ENCODE results near the gene PIP5KL1. TPM values are rescaled to one million over a fixed set of nuclear protein-coding genes. Genes with fewer than 3 reads are reported as not detected.
A peak's percentile ranks its signal among the peaks of the same experiment; 100 is the strongest.

The PIP5KL1 gene
- total RNA-seq, 2 experiments from 2014 or later = 1.8 to 2.6 TPM

GRCh38 chr9:127928676-127929624 lies 1.6 kb downstream of the PIP5KL1 start:
- no peak for ATAC-seq
- no peak overlapping the region for H3K4me3 Mint-ChIP-seq
- H3K27me3 Mint-ChIP-seq = peaks cover 35% of the 10 kb centered on the region
- peak overlapping the region; percentile 19 for H3K27ac Mint-ChIP-seq
- H3K9me3 Mint-ChIP-seq (ENCODE audit: low read depth) = no peaks in the 10 kb centered on the region
- peaks cover 30% of the 10 kb centered on the region for H3K4me1 Mint-ChIP-seq
- CTCF ChIA-PET = interaction anchor here (1.4 to 6.2 kb wide), 3 partner anchors 12 to 189 kb away, joined by 4 to 25 read pairs (median 4); partner anchors contain the start of gene ST6GALNAC4
- H3K36me3 Mint-ChIP-seq = peaks cover 5% of the 10 kb centered on the region
- DNase-seq = no peak

- peaks cover 28% of the 10 kb centered on the region for H3K4me1 Mint-ChIP-seq
- H3K27ac Mint-ChIP-seq = no peak overlapping the region
- no peak overlapping the region for H3K4me3 Mint-ChIP-seq
- DNase-seq = no peak
- no peaks in the 10 kb centered on the region for H3K9me3 Mint-ChIP-seq (ENCODE audit: low read depth)
- H3K27me3 Mint-ChIP-seq = peaks cover 39% of the 10 kb centered on the region
- H3K36me3 Mint-ChIP-seq = peaks cover 4% of the 10 kb centered on the region
- CTCF ChIA-PET = interaction anchor here (1.4 to 6.2 kb wide), 3 partner anchors 11 to 190 kb away, joined by 4 to 25 read pairs (median 4); partner anchors contain the start of gene ST6GALNAC4
- no peak for ATAC-seq
Observed at GRCh38 chr9:127927988-127928675, 2.4 kb downstream of the PIP5KL1 start.

GRCh38 chr9:127927201-127927987 lies 3.2 kb downstream of the PIP5KL1 start:
- H3K4me1 Mint-ChIP-seq = peaks cover 28% of the 10 kb centered on the region
- no peaks in the 10 kb centered on the region for H3K9me3 Mint-ChIP-seq (ENCODE audit: low read depth)
- no peak overlapping the region for H3K27ac Mint-ChIP-seq
- peak; percentile 80 for DNase-seq
- H3K36me3 Mint-ChIP-seq = no peaks in the 10 kb centered on the region
- peak; percentile 28 for ATAC-seq
- CTCF ChIA-PET = interaction anchor here (1.4 kb wide), 1 partner anchor 10 kb away, joined by 4 read pairs; the partner anchor contains the start of gene ST6GALNAC4
- peaks cover 39% of the 10 kb centered on the region for H3K27me3 Mint-ChIP-seq
- peak overlapping the region; percentile 57 for H3K4me3 Mint-ChIP-seq

- Mint-ChIP-seq H3K4me3 (peak overlapping the region; percentile 57), H3K27me3 (peaks cover 43% of the 10 kb centered on the region), H3K9me3 (ENCODE audit: low read depth) (no peaks in the 10 kb centered on the region), H3K27ac (no peak overlapping the region), H3K4me1 (peaks cover 32% of the 10 kb centered on the region), H3K36me3 (no peaks in the 10 kb centered on the region)
- CTCF ChIA-PET = interaction anchor here (0.7 to 1.6 kb wide), 3 partner anchors 11 to 140 kb away, joined by 3 to 4 read pairs (median 4); no protein-coding TSS in a partner anchor
- ATAC-seq = peak; percentile 1
- DNase-seq = no peak
Observed at GRCh38 chr9:127926906-127927200, 3.7 kb downstream of the PIP5KL1 start.

DNA sequence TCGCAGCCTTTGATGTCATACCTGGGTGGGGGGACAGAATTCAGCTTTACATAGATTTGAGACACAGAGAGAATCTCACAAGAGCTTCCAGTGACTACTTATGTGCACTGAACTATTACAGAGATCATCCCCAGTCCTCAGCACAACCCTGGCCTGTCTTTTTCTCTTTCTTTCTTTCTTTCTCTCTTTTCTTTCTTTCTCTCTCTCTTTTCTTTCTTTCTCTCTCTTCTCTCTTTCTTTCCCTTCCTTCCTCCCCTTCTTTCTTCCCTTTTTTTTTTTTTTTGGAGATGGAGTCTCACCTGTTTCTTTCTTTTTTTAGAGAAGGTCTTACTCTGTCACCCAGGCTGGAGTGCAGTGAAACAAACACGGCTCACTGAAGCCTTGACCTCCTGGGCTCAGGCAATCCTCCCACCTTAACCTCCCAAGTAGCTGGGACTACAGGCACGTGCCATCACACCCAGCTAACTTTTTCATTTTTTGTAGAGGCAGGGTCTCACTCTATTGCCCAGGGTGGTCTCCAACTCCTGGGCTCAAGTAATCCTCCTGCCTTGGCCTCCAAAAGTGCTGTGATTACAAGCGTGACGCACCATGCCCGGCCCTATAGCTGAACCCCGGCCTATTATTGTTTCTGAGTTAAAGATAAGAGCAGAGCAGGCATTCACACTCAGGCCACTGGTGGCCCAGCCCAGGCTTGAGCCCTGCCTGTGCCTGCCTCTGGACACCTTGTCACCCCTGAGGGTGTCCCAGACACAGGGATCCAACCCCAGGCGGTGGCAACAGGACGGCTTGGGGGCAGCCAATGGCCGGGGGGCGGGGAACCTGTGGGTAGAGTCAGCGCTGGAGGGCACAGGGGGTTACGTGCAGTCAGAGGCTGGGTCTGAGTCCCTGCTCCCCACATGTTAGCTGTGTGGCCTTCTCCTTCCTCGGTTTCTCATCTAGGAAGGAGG lies 4.3 kb downstream of the PIP5KL1 start:
- H3K9me3 Mint-ChIP-seq (ENCODE audit: low read depth) = no peaks in the 10 kb centered on the region
- DNase-seq = no peak
- no peak for ATAC-seq
- H3K4me3 Mint-ChIP-seq = peak overlapping the region; percentile 57
- H3K27me3 Mint-ChIP-seq = peaks cover 43% of the 10 kb centered on the region
- H3K36me3 Mint-ChIP-seq = no peaks in the 10 kb centered on the region
- H3K4me1 Mint-ChIP-seq = peaks cover 34% of the 10 kb centered on the region
- CTCF ChIA-PET = interaction anchor here (0.7 to 1.6 kb wide), 4 partner anchors 10 to 139 kb away, joined by 3 to 4 read pairs (median 4); no protein-coding TSS in a partner anchor
- H3K27ac Mint-ChIP-seq = no peak overlapping the region

DNA sequence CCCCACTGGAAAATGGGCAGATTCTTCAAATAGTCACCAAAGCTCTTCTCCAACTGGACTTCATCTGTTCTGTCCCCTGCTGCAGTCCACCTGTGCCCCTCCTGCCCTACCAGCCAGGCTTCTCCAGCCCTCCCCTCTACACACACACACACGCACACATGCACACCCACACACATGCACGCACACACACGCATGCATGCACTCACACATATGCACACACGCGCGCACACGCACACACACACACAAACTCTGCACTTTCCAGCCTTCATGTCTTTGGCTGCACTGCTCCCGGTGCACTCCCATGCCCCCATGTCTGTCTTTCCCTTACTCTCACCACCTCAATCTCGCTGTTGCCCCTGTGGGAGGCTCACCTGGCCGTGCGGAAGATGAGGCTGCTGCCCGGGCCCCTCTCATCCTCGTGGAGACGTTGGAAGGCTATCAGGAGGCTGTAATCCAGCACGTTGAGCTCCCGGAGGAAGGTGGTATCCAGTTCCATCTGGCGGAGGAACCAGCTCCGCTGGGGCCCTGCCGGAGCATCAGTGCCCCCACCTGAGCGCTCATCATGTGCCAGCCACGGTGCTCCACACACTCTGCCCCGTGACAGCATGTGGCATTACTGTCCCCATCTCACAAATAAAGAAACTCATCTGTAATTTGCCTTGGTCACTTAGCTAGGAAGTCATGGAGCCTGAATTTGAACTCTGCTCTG lies 5.7 kb downstream of the PIP5KL1 start:
- no peaks in the 10 kb centered on the region for H3K36me3 Mint-ChIP-seq
- no peak overlapping the region for H3K4me3 Mint-ChIP-seq
- peaks cover 39% of the 10 kb centered on the region for H3K27me3 Mint-ChIP-seq
- no peak for ATAC-seq
- no peak overlapping the region for H3K27ac Mint-ChIP-seq
- peaks cover 34% of the 10 kb centered on the region for H3K4me1 Mint-ChIP-seq
- DNase-seq = no peak
- H3K9me3 Mint-ChIP-seq (ENCODE audit: low read depth) = no peaks in the 10 kb centered on the region
- CTCF ChIA-PET = interaction anchor here (0.7 to 0.9 kb wide), 2 partner anchors 190 to 220 kb away, joined by 3 to 4 read pairs; partner anchors contain the start of gene TOR2A

DNA sequence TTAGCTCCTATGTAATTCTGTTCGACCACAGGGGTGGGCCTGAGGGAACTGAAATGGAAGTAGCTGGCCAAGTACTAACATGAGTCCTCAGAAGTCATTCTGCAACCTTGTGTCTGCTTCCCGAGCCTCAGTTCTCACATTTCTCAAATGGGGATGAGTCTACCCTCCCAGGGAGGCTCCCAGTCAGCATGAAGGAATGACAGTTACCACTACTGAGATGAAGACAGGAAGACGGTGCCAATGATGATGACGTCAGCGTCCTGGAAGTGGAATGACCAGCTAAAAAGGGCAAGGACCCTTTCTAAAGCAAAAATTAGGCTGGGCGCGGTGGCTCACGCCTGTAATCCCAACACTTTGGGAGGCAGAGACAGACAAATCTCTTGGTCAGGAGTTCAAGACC lies 6.8 kb downstream of the PIP5KL1 start:
- Mint-ChIP-seq H3K27ac (no peak overlapping the region), H3K4me3 (no peak overlapping the region), H3K36me3 (no peaks in the 10 kb centered on the region), H3K27me3 (peaks cover 29% of the 10 kb centered on the region), H3K9me3 (ENCODE audit: low read depth) (no peaks in the 10 kb centered on the region), H3K4me1 (peaks cover 33% of the 10 kb centered on the region)
- ATAC-seq (no peak), DNase-seq (no peak)
- CTCF ChIA-PET = interaction anchor here (0.7 to 1.2 kb wide), 3 partner anchors 54 to 144 kb away, joined by 3 to 5 read pairs (median 4); no protein-coding TSS in a partner anchor

DNA sequence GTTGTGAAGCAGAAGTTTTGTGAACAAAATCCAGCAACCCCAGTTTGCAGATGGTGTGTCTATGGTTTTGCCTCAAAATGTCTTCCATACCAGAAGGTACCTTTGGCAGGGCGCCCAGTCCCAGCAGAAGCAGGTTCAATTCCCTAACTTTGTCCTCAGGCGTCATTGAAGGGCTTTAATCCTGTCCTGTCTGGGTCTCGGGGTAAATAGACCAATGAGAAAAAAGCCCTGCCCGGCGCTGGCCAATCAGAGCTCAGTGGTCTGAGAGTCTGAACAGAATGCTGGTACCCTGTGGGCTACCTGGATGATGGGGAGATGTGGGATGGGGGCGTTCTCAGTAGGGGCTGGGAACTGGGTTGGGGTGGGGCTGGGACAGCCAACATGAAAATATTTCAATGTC lies 7.5 kb downstream of the PIP5KL1 start:
- Mint-ChIP-seq H3K36me3 (no peaks in the 10 kb centered on the region), H3K27me3 (peaks cover 23% of the 10 kb centered on the region), H3K9me3 (ENCODE audit: low read depth) (no peaks in the 10 kb centered on the region), H3K27ac (no peak overlapping the region), H3K4me3 (no peak overlapping the region), H3K4me1 (peaks cover 36% of the 10 kb centered on the region)
- DNase-seq (no peak), ATAC-seq (no peak)
- CTCF ChIA-PET = interaction anchor here (0.9 to 3.9 kb wide), 8 partner anchors 13 to 155 kb away, joined by 3 to 23 read pairs (median 7); no protein-coding TSS in a partner anchor

DNA sequence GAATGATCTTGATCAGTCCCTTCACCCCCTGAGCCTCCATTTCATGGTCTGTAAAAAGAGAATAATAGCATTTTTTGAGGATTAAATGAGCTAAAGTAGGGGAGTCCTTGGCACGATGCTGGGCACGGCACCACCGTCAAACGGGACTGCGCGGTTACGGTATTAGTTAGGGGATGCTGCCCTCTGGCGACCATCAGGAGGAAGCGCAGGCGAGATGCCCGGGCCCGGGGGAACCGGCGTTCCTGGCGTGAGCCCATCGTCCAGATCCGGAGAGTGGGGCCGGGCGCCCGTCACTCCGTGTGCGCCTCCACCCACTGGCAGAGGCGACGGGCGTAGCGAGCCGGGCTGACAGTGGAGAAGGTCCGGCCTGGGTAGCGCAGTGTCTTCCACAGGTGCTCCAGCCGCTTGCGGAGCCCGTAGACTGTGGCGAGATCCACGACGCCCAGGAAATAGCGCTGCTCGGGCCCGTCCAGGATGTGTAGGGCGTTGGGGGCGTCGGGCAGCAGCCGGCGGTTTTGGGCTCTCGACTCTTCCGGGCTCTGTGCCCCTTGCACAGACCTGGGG lies 8.9 kb downstream of the PIP5KL1 start:
- CTCF ChIA-PET = interaction anchor here (0.6 to 4.4 kb wide), 51 partner anchors 8 to 393 kb away, joined by 3 to 42 read pairs (median 5); partner anchors contain the start of genes CDK9, CFAP157, DPM2 and ENG
- Mint-ChIP-seq H3K9me3 (ENCODE audit: low read depth) (no peaks in the 10 kb centered on the region), H3K27me3 (peaks cover 22% of the 10 kb centered on the region), H3K4me3 (peak overlapping the region; percentile 18), H3K27ac (peak overlapping the region; percentile 28), H3K4me1 (peaks cover 45% of the 10 kb centered on the region), H3K36me3 (no peaks in the 10 kb centered on the region)
- ATAC-seq (peak; percentile 43), DNase-seq (peak; percentile 81)

DNA sequence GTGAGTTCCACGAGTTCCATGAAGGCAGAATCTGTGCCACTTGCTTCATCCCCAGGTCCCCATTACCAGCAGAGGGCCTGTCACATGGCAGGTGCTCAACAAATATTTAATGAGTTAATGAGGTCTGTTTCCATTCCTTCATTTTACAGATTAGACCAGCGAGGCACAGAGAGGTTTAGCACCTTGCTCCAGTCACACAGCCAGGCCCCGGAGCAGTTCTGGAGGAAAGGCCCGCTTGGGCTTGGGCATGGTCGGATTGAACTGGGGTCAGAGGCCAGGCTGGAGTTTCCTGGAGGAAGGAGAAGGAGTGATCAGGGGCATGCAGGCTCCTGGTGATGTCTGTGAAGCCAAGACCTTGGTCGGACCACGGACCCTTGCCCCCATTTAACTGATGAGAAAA lies 9.8 kb downstream of the PIP5KL1 start:
- H3K27ac Mint-ChIP-seq = no peak overlapping the region
- no peaks in the 10 kb centered on the region for H3K9me3 Mint-ChIP-seq (ENCODE audit: low read depth)
- peaks cover 17% of the 10 kb centered on the region for H3K27me3 Mint-ChIP-seq
- H3K36me3 Mint-ChIP-seq = no peaks in the 10 kb centered on the region
- H3K4me3 Mint-ChIP-seq = no peak overlapping the region
- ATAC-seq (no peak), DNase-seq (no peak)
- CTCF ChIA-PET = interaction anchor here (0.6 to 4.4 kb wide), 51 partner anchors 9 to 392 kb away, joined by 3 to 42 read pairs (median 5); partner anchors contain the start of genes CDK9, CFAP157, DPM2 and ENG
- H3K4me1 Mint-ChIP-seq = peaks cover 48% of the 10 kb centered on the region

GRCh38 chr9:127919253-127919815 lies 11.2 kb downstream of the PIP5KL1 start:
- Mint-ChIP-seq H3K27me3 (peaks cover 8% of the 10 kb centered on the region), H3K36me3 (no peaks in the 10 kb centered on the region), H3K27ac (no peak overlapping the region), H3K4me3 (no peak overlapping the region), H3K9me3 (ENCODE audit: low read depth) (no peaks in the 10 kb centered on the region), H3K4me1 (peaks cover 60% of the 10 kb centered on the region)
- CTCF ChIA-PET = interaction anchor here (1.1 to 4.4 kb wide), 10 partner anchors 9 to 185 kb away, joined by 3 to 42 read pairs (median 12); partner anchors contain the start of gene TOR2A
- DNase-seq (no peak), ATAC-seq (no peak)

Measured in activated CD8-positive, alpha-beta memory T cell treated with anti-CD3 and anti-CD28 coated beads, Interleukin-2, amount 10 ng/mL, durations not matched to agents 7 days and 5 days (primary cell).